MM.1S (cell line): ENCODE data around the gene AEN.

Experiments
- EZH2 ChIP-seq: fragments of 300-600 bp; sonication (generic); optimal IDR thresholded peaks from 2 replicates; pipeline ENCODE3; 2017; ENCODE audit warnings: low read depth, mild to moderate bottlenecking, antibody characterized with exemption, low read length, mixed read lengths
- EZH2phosphoT487 ChIP-seq: fragments of 300-600 bp; sonication (generic); IDR thresholded peaks from 2 replicates; pipeline ENCODE4 v1.6.1; 2018; ENCODE audit warnings: antibody characterized with exemption, low read length
- TF ChIP-seq, protein P1 (sequence below): fragments of 300-600 bp; sonication (generic); IDR thresholded peaks from 2 replicates; pipeline ENCODE4 v1.5.1; 2016; ENCODE audit warnings: antibody characterized with exemption, low read length, mixed read lengths

DNA sequence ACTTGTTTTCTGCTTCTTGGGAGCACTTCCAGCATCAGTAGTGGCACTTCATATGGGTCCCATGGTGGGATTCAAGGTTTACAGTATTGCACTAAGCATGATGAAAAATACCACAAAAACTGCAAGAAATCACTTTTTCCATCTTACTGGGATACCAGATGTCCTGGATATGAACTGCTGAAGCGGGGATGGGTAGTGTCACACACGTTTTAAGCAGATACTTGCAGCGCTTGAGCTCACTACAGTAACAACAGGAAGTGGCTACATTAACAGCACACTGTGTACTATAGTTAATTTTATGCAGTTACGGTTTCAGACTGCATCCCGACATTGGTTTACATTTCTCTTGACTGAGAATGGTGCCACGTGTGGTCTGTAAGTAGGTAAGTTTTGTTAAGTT lies 14.2 kb downstream of the AEN start:
- TF ChIP-seq, protein P1, sequence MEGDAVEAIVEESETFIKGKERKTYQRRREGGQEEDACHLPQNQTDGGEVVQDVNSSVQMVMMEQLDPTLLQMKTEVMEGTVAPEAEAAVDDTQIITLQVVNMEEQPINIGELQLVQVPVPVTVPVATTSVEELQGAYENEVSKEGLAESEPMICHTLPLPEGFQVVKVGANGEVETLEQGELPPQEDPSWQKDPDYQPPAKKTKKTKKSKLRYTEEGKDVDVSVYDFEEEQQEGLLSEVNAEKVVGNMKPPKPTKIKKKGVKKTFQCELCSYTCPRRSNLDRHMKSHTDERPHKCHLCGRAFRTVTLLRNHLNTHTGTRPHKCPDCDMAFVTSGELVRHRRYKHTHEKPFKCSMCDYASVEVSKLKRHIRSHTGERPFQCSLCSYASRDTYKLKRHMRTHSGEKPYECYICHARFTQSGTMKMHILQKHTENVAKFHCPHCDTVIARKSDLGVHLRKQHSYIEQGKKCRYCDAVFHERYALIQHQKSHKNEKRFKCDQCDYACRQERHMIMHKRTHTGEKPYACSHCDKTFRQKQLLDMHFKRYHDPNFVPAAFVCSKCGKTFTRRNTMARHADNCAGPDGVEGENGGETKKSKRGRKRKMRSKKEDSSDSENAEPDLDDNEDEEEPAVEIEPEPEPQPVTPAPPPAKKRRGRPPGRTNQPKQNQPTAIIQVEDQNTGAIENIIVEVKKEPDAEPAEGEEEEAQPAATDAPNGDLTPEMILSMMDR = no peak
- TF ChIP-seq EZH2phosphoT487 (no peak), EZH2 (no peak)
